Stimulated activated CD4-positive, alpha-beta T cell treated with anti-CD3 and anti-CD28 coated beads, Interleukin-2, amount 100 ng/mL, for 4 hours (primary cell): ENCODE results near the gene SET.
A peak's percentile ranks its signal among the peaks of the same experiment; 100 is the strongest.
"Not testable (repeated sequence)": the region's sequence is repeated elsewhere in the genome, so short reads cannot be mapped to it uniquely, and the experiment has no call there.

Experiments used
- DNase-seq: peaks from one replicate; pipeline ENCODE4 v3.0.0-alpha.2; 2020; ENCODE audit warnings: low read depth

SET gene

DNA sequence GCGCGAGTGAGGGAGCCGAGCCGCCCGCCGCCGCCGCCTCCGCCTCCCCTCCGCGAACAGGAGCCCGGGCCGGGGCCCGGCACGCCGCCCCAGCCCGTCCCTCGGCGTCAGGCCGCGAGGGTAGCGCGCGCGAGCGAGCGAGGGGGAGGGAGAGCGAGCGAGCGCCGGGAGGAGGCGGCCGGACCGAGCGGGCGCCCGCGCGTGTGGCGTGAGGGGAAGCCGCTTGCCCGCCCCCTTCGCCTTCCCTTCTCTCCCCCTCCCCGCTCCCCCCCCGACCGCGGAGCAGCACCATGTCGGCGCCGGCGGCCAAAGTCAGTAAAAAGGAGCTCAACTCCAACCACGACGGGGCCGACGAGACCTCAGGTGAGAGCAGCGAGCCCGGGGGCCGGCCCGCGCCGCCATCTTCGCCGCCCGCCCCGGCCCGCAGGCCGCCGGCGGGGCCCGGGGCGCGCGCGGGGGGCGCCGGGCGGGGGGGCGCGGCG is 312 bp downstream of the SET start:
- DNase-seq = no peak

- peak; percentile 53 for DNase-seq
These were observed 1.0 kb downstream of the SET start for GRCh38 chr9:128689820-128690683.

- no peak for DNase-seq
These were observed 1.6 kb downstream of the SET start for GRCh38 chr9:128690684-128691034.

DNA sequence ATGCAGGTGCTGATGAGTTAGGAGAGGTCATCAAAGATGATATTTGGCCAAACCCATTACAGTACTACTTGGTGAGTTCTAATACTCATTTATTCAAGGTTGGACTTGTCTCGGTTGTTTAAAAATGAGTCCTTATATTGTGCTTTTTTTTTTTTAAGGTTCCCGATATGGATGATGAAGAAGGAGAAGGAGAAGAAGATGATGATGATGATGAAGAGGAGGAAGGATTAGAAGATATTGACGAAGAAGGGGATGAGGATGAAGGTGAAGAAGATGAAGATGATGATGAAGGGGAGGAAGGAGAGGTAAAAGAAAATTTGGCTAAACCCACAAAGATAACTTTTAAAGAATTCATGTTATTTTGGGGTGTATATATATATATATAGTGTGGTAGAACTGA is 4.7 kb downstream of the SET start:
- not testable (repeated sequence) for DNase-seq

GRCh38 chr9:128694344-128694743 is 5.3 kb downstream of the SET start:
- no peak for DNase-seq

DNA sequence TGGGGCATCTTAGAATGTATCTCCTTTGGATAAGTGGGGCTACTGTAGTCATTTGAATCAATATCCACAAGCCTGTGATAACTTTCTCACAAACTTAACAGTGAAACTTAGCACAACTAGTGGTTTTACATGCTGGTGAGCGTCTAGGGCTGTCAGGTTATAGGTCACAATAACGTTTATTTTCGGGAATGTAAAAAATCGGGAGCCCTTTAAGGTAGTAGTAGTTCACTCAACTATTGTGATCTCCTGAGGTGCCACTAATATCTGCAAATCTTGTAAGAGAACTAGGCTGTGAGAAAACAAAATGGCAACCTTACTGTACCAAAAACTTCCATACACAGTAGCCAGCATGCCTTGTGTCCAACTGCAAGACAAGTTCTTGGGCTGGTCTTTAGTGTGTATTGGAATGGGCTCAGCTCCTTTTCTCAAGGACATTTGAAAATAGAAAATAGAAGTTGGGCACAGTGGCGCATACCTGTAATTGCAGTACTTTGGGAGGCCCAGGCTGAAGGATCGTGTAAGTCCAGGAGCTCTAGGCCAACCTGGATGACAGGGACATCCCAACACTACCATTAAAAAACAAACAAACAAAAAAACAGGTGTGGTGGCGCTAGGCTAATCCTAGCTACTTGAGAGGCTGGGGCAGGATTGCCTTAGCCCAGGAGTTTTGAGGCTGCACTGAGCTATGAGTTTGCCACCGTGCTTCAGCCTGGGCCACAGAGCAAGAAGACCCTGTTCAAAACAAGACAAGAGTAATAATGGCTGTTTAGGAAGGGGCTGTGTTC is 8.1 kb downstream of the SET start:
- DNase-seq = no peak

DNA sequence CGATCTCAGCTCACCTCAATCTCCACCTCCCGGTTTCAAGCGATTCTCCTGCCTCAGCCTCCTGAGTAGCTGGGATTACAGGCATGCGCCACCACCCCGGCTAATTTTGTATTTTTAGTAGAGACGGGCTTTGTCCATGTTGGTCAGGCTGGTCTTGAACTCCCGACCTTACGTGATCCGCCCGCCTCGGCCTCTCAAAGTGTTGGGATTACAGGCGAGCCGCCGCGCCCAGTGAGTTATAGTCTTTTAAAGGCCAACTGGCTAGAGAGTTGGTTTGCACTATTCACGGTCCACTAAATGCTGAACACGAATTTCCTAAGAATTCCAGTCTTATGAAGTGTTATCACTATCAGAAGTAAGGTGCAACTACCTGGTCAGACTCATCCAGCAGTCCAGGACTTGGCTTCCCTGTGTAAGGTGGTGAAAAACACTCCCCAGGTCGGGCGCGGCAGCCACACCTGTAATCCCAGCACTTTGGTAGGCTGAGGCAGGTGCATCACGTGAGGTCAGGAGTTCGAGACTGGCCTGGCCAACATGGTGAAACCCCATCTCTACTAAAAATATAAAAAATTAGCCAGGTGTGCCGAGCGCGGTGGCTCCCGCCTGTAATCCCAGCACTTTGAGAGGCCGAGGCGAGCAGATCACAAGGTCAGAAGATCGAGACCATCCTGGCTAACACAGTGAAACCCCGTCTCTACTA is 10.2 kb downstream of the SET start:
- DNase-seq = not testable (repeated sequence)

GRCh38 chr9:128701227-128701854 is 12.3 kb downstream of the SET start:
- no peak for DNase-seq

- DNase-seq = peak; percentile 72
These were observed 13.5 kb downstream of the SET start, which contains the start of gene PKN3 for GRCh38 chr9:128702445-128702948. PKN3 (plus strand) TSS chr9:128702503; CDS start chr9:128702916, 413 bp downstream.

DNA sequence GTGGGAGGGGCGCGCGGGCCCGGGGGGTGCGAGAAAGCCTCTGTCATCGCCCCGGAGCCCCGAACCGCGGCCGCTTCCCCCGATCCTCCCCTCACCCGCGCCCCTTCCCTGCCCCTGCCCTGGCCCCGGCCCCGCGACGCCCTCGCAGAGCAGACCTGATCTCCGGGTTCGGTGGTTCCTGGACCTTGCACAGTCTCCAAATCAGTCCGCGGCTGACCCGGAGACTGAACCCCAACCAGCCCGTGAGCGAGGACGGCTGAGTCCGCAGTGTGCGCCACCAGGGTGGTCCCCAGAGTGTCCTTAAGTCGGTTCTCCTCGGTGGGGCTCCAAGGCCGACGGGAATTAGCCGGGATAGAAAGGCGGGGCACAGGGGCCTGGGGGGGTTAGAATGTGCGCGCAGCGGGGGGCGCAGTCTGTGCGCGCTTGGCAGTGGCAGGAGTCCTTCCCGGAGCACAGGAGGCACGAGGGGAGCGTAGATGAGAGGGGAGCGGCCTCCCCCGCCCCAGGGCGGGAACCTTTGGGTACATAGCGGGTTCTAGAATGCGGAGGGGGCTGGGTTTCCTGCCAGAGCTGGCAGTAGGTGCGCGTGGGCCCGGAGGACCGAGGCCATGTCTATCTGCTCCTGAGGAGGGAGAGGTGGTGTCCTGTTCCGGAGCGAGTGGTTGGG is 14.1 kb downstream of the SET start:
- DNase-seq = no peak

GRCh38 chr9:128703616-128704355 is 14.8 kb downstream of the SET start:
- no peak for DNase-seq

GRCh38 chr9:128704356-128704670 is 15.3 kb downstream of the SET start:
- no peak for DNase-seq

DNA sequence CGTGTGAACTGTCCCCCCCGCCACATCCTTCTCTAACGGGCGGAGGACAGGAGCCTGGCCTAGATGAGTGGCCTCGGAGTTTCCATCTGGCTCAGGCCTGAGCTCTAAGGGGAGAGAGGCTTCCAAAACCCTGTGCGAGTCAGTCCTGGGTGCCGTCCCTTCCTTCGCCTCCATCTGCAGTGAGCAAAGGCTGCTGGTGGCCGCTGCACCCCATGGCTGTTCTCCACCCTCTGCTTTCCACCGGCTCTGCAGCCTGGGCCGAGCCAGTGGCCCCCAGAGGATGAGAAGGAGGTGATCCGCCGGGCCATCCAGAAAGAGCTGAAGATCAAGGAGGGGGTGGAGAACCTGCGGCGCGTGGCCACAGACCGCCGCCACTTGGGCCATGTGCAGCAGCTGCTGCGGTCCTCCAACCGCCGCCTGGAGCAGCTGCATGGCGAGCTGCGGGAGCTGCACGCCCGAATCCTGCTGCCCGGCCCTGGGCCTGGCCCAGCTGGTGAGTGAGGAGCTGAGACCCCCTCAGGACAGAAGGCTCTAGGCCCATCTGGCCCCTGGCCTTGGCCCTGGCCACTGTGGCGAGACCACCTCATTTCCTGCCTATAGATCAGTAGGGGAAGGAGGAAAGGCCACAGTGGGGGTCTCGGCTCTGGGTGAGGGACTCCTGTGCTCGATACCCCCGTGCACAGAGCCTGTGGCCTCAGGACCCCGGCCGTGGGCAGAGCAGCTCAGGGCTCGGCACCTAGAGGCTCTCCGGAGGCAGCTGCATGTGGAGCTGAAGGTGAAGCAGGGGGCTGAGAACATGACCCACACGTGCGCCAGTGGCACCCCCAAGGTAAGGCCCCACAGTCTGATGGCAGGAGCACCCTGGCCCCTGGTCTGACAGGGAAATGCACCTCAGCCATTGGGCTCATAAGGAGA is 16.3 kb downstream of the SET start:
- no peak for DNase-seq

GRCh38 chr9:128706045-128706444 is 17.0 kb downstream of the SET start:
- DNase-seq = no peak

DNA sequence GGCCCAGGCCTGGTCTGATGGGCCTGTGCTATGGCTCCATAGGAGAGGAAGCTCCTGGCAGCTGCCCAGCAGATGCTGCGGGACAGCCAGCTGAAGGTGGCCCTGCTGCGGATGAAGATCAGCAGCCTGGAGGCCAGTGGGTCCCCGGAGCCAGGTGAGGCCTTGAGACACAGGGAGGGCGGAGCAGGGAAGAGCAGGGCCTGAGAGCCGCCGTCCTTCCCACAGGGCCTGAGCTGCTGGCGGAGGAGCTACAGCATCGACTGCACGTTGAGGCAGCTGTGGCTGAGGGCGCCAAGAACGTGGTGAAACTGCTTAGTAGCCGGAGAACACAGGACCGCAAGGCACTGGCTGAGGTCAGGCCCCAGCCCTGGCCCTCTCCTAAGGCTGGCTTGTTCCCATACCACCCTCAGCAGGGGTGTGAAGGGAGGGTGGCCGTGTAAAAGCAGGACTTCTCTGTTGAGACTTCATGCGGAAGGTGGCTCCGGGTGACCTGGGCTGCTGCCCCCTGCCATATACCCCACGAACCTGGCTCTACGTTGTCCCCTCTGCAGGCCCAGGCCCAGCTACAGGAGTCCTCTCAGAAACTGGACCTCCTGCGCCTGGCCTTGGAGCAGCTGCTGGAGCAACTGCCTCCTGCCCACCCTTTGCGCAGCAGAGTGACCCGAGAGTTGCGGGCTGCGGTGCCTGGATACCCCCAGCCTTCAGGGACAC is 17.8 kb downstream of the SET start:
- DNase-seq = no peak

DNA sequence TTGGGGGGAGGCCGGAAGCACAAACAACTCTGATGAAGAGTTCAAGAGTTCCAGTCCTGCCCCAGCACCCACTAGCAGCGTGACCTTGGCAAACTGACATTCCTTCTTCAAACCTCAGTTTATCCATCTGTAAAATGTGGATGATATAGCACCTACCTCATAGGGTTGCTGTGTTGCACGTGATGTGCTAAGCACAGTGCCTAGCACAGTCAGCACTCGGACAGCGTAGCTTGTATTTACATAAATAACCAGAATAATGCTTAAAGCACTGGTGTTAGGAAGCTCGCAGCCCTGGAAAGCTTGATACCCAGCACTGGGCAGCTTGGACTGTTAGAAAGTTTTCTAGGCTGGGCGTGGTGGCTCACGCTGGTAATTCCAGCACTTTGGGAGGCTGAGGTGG is 18.4 kb downstream of the SET start:
- no peak for DNase-seq

DNA sequence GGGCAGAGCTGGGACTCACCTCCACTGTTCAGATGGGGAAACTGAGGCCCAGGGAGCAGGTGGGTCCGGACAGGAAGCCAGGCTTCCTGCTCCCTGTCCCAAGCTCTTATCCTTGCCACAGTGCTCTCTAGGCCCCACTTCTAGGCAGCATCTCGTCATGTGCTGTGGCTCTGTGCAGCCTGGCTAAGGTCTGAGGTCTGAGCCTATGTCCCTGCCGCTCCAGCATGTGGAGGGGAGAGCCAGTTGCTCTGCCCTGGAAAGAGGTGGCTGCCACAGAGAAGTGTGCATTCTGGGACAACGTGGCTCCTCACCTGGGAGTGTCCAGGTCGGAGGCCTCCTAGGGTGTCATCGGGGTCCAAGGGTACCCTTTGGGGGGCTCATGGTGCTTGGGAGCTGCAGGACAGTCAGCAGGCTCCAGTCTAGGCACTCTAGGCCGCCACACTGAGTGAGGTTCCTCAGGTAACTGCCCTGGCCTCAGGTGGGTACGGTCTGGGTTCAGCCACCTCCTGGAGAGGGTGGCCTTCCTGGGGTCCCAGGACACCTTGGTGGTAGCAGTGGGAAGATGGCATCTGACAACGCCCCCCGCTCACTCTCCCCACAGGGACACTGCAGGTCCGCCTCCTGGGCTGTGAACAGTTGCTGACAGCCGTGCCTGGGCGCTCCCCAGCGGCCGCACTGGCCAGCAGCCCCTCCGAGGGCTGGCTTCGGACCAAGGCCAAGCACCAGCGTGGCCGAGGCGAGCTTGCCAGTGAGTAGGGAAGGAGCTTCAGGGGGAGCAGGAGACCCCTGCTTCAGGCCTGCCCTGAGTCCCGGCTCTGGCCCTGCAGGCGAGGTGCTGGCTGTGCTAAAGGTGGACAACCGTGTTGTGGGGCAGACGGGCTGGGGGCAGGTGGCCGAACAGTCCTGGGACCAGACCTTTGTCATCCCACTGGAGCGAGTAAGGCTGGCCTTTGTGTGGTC is 23.7 kb downstream of the SET start:
- DNase-seq = no peak

GRCh38 chr9:128713411-128713780 is 24.4 kb downstream of the SET start:
- no peak for DNase-seq
